OCI-LY1 (cell line): ENCODE results near the gene EXOC6.

Experiments
- H2AFZ ChIP-seq: fragments of 200-600 bp; sonication (generic), shearing (Covaris generic); 2 replicates; pipeline ENCODE4 v1.6.0; 2014; ENCODE audit warnings: antibody characterized with exemption, mild to moderate bottlenecking, low read length
- H3F3A ChIP-seq: fragments of 200-600 bp; sonication (generic), shearing (Covaris generic); 2 replicates; pipeline ENCODE4 v1.6.0; 2014; ENCODE audit warnings: mild to moderate bottlenecking, antibody characterized with exemption, low read length, moderate library complexity; ENCODE audit not compliant: insufficient read depth
- H3K27ac ChIP-seq: fragments of 200-600 bp; sonication (generic); 2 replicates; pipeline ENCODE4 v1.5.1; 2014; ENCODE audit warnings: low read length, mixed run types, mild to moderate bottlenecking, low read depth; ENCODE audit not compliant: poor library complexity, severe bottlenecking
- H3K27me3 ChIP-seq: fragments of 200-600 bp; sonication (generic); 2 replicates; pipeline ENCODE4 v1.6.0; 2014; ENCODE audit warnings: antibody characterized with exemption, mild to moderate bottlenecking, low read length, moderate library complexity; ENCODE audit not compliant: insufficient read depth
- H3K36me3 ChIP-seq: fragments of 200-600 bp; sonication (generic); 2 replicates; pipeline ENCODE4 v1.6.1; 2014; ENCODE audit warnings: mild to moderate bottlenecking, antibody characterized with exemption, low read length, moderate library complexity, mixed read lengths; ENCODE audit not compliant: insufficient read depth
- H3K4me1 ChIP-seq: fragments of 200-600 bp; sonication (generic); 2 replicates; pipeline ENCODE4 v1.5.1; 2014; ENCODE audit warnings: mild to moderate bottlenecking, low read length, moderate library complexity; ENCODE audit not compliant: insufficient read depth, severe bottlenecking
- H3K4me2 ChIP-seq: fragments of 200-600 bp; sonication (generic), shearing (Covaris generic); 2 replicates; pipeline ENCODE4 v1.6.1; 2014; ENCODE audit warnings: low read length
- H3K4me3 ChIP-seq: fragments of 200-600 bp; sonication (generic); 2 replicates; pipeline ENCODE4 v1.5.1; 2014; ENCODE audit warnings: low read length, low read depth, mild to moderate bottlenecking, mixed read lengths; ENCODE audit not compliant: poor library complexity, severe bottlenecking
- H3K79me2 ChIP-seq: fragments of 200-600 bp; shearing (Covaris generic); 2 replicates; pipeline ENCODE4 v1.6.1; 2016; ENCODE audit warnings: mixed run types, low read length, mixed read lengths; ENCODE audit not compliant: insufficient read depth
- H3K9ac ChIP-seq: fragments of 200-600 bp; sonication (generic), shearing (Covaris generic); 2 replicates; pipeline ENCODE4 v1.6.1; 2014; ENCODE audit warnings: mild to moderate bottlenecking, low read length, mixed read lengths
- H3K9me2 ChIP-seq: fragments of 200-600 bp; sonication (generic), shearing (Covaris generic); 2 replicates; pipeline ENCODE4 v1.6.1; 2014; ENCODE audit warnings: low read depth, mild to moderate bottlenecking, low read length, mixed read lengths
- H3K9me3 ChIP-seq: fragments of 200-600 bp; shearing (Covaris generic); 2 replicates; pipeline ENCODE4 v1.6.1; 2014; ENCODE audit warnings: low read length, mixed read lengths
- H4K20me1 ChIP-seq: fragments of 200-600 bp; sonication (generic), shearing (Covaris generic); 2 replicates; pipeline ENCODE4 v1.6.0; 2016; ENCODE audit warnings: mild to moderate bottlenecking, low read length; ENCODE audit not compliant: insufficient read depth
- CTCF ChIP-seq: fragments of 200-600 bp; sonication (generic), shearing (Covaris generic); IDR thresholded peaks from 2 replicates; pipeline ENCODE4 v1.5.1; 2017; ENCODE audit warnings: mild to moderate bottlenecking, antibody characterized with exemption, low read length, moderate library complexity, mixed read lengths
- EZH2 ChIP-seq: fragments of 200-600 bp; sonication (generic), shearing (Covaris generic); IDR thresholded peaks from 2 replicates; pipeline ENCODE4 v1.8.0; 2017; ENCODE audit warnings: borderline replicate concordance, mixed run types, mild to moderate bottlenecking, antibody characterized with exemption, low read length, moderate library complexity, mixed read lengths

The EXOC6 gene

DNA sequence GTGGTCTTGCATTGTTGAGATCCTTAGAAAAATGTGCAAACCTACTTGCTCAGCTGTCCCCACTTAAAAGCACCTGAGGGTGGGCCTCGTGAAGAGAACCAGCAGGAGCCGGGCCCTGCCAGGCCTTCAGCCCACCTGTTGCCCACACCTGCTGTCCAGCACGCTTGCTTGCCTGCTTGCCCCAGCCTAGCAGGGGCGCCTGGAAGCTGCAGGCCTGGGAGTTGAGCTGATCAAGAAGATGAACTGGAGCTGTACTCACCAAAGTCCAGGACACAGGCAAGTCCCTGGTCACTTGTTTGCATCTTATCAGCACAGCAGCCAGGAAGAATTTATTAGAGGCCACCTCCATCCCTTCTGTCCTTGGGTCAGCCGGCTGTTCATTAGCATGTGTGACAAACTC lies 248.6 kb downstream of the EXOC6 start:
- no peak overlapping the region for H3K27ac ChIP-seq
- no peak overlapping the region for H3K4me2 ChIP-seq
- no peaks in the 10 kb centered on the region for H3F3A ChIP-seq
- no peak overlapping the region for H3K4me3 ChIP-seq
- no peaks in the 10 kb centered on the region for H3K36me3 ChIP-seq
- no peaks in the 10 kb centered on the region for H3K9me3 ChIP-seq
- no peak overlapping the region for H3K9ac ChIP-seq
- H3K9me2 ChIP-seq = no peaks in the 10 kb centered on the region
- TF ChIP-seq EZH2 (no peak), CTCF (no peak)
- no peaks in the 10 kb centered on the region for H4K20me1 ChIP-seq
- no peak overlapping the region for H2AFZ ChIP-seq
- no peaks in the 10 kb centered on the region for H3K79me2 ChIP-seq
- no peaks in the 10 kb centered on the region for H3K27me3 ChIP-seq
- no peaks in the 10 kb centered on the region for H3K4me1 ChIP-seq

DNA sequence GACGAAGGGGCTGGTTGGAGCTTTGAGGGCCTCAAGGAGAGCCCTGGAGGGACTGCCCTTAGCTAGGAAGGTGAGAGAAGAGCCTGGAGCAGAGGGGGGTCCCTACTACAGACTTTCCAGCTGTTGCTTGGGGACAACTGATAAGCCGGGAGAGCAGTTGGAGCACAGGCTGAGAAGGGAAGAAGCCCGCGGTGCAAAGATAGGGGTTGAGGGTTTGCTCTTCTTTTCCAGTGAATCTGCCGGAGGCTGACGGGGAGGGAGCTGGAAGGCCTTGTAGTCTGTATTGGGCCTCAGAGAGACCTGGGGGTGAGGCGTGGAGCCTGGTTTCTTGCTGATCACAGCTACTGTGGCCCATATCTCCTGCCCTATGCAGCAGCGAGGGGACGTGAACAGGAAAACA lies 249.1 kb downstream of the EXOC6 start:
- no peaks in the 10 kb centered on the region for H4K20me1 ChIP-seq
- H3K4me3 ChIP-seq = no peak overlapping the region
- no peak overlapping the region for H3K9ac ChIP-seq
- H3K36me3 ChIP-seq = no peaks in the 10 kb centered on the region
- no peaks in the 10 kb centered on the region for H3F3A ChIP-seq
- H3K27ac ChIP-seq = no peak overlapping the region
- no peak overlapping the region for H2AFZ ChIP-seq
- H3K9me2 ChIP-seq = no peaks in the 10 kb centered on the region
- H3K4me1 ChIP-seq = no peaks in the 10 kb centered on the region
- TF ChIP-seq CTCF = no peak
- H3K79me2 ChIP-seq = no peaks in the 10 kb centered on the region
- no peaks in the 10 kb centered on the region for H3K9me3 ChIP-seq
- H3K27me3 ChIP-seq = no peaks in the 10 kb centered on the region
- no peak overlapping the region for H3K4me2 ChIP-seq

GRCh38 chr10:93098816-93099215 lies 250.5 kb downstream of the EXOC6 start:
- H3F3A ChIP-seq = no peaks in the 10 kb centered on the region
- H3K9ac ChIP-seq = no peak overlapping the region
- H3K9me3 ChIP-seq = no peaks in the 10 kb centered on the region
- H3K9me2 ChIP-seq = no peaks in the 10 kb centered on the region
- no peak overlapping the region for H3K27ac ChIP-seq
- H2AFZ ChIP-seq = no peak overlapping the region
- H4K20me1 ChIP-seq = no peaks in the 10 kb centered on the region
- no peaks in the 10 kb centered on the region for H3K4me1 ChIP-seq
- H3K4me3 ChIP-seq = no peak overlapping the region
- no peak overlapping the region for H3K4me2 ChIP-seq
- no peaks in the 10 kb centered on the region for H3K79me2 ChIP-seq
- no peaks in the 10 kb centered on the region for H3K27me3 ChIP-seq
- TF ChIP-seq EZH2 (no peak), CTCF (no peak)
- H3K36me3 ChIP-seq = no peaks in the 10 kb centered on the region
